Small intestine (tissue), 7 donors: Measurements from ENCODE around the gene PSMB2. TPM values are rescaled to one million over a fixed set of nuclear protein-coding genes. Genes with fewer than 3 reads are reported as not detected.

Source experiments
- DNase-seq, 2 donors: peaks; one replicate each; pipeline versions ENCODE4 v3.0.0 to v3.0.0-alpha.2; 2013
- FAIRE-seq: peaks from 2 replicates; lab custom pipeline; 2012; peaks lifted over from hg19 to GRCh38; lab: Jason Lieb, UNC
- H3K27ac ChIP-seq, 3 donors: one replicate each; pipeline ENCODE4 v1.5.1; 2013; ENCODE audit warnings: low read length in 2 of 3, mild to moderate bottlenecking in 2 of 3, control low read depth in 1 of 3, inconsistent platforms in 1 of 3, low read depth in 1 of 3, moderate library complexity in 1 of 3
- H3K27me3 ChIP-seq, 3 donors: one replicate each; pipeline ENCODE4 v1.6.1; 2013; ENCODE audit warnings: low read length in 3 of 3, inconsistent platforms in 1 of 3; ENCODE audit not compliant: control insufficient read depth in 3 of 3, insufficient read depth in 3 of 3
- H3K36me3 ChIP-seq, 3 donors: one replicate each; pipeline ENCODE4 v1.6.1; 2013; ENCODE audit warnings: low read length in 3 of 3, inconsistent platforms in 1 of 3, low read depth in 1 of 3, mild to moderate bottlenecking in 1 of 3, moderate library complexity in 1 of 3; ENCODE audit not compliant: control insufficient read depth in 3 of 3, insufficient read depth in 2 of 3
- H3K4me1 ChIP-seq, 3 donors: one replicate each; pipeline ENCODE4 v1.6.1; 2013; ENCODE audit warnings: low read length in 2 of 3, inconsistent platforms in 1 of 3, low read depth in 1 of 3, mild to moderate bottlenecking in 1 of 3, moderate library complexity in 1 of 3; ENCODE audit not compliant: control insufficient read depth in 3 of 3, insufficient read depth in 2 of 3
- H3K4me3 ChIP-seq, 3 donors: one replicate each; pipeline ENCODE4 v1.5.1; 2013; ENCODE audit warnings: low read length in 3 of 3, control low read depth in 1 of 3, inconsistent platforms in 1 of 3, low read depth in 1 of 3, mild to moderate bottlenecking in 1 of 3, moderate library complexity in 1 of 3
- H3K9me3 ChIP-seq, 2 donors: one replicate each; pipeline ENCODE4 v1.6.1; 2013; ENCODE audit warnings: low read depth in 1 of 2, low read length in 1 of 2; ENCODE audit not compliant: control insufficient read depth in 2 of 2, insufficient read depth in 1 of 2
- WGBS, 3 donors: extraction: QIAGEN DNeasy Blood & Tissue Kit; methylation state at CpG; one replicate each; pipeline ENCODE4 v1.1.7; 2013; 5-methylcytosine and 5-hydroxymethylcytosine counted together
- polyA plus RNA-seq, 4 donors: library from polyadenylated mRNA; stranded (reverse) in 3 of 4; unstranded in 1 of 4; fragments of 200-250 nt in 3 of 4; fragments of 120-200 nt in 1 of 4; gene quantifications; one replicate each; pipeline versions ENCODE4 v1.2.1 to v1.2.3, GENCODE V29; 2013
- donor health status: healthy with polysubstance abuse.
- donor health status: control.
- donor health status: control.
- donor health status: Bipolar disorder and iron deficiency.
- donor health status: healthy.

Gene PSMB2
- polyA plus RNA-seq, 4 donors: 30.9 to 76.2 (median 44.8) TPM

- 69 to 82% (median 80%) methylated on average over 5 of the region's 5 CpGs for WGBS, 3 donors
- H3K9me3 ChIP-seq: no peaks in the 10 kb centered on the region
- no peaks in the 10 kb centered on the region for H3K36me3 ChIP-seq
- no peak overlapping the region for H3K27ac ChIP-seq
- no peak overlapping the region for H3K4me3 ChIP-seq
- no peaks in the 10 kb centered on the region for H3K4me1 ChIP-seq
- DNase-seq (no peak), FAIRE-seq (no peak)
- peaks cover 0 to 10% (median 0%) of the 10 kb centered on the region in 3 donors for H3K27me3 ChIP-seq
Observed at GRCh38 chr1:35674111-35674510, 32.8 kb upstream of the PSMB2 start.

GRCh38 chr1:35672116-35672515 lies 30.8 kb upstream of the PSMB2 start:
- no peak overlapping the region for H3K27ac ChIP-seq
- no peak for DNase-seq
- H3K4me3 ChIP-seq: no peak overlapping the region
- no peak for FAIRE-seq
- no peaks in the 10 kb centered on the region for H3K36me3 ChIP-seq
- no peaks in the 10 kb centered on the region for H3K9me3 ChIP-seq
- peaks cover 0 to 13% (median 0%) of the 10 kb centered on the region in 3 donors for H3K27me3 ChIP-seq
- WGBS, 3 donors: 48 to 78% (median 66%) methylated on average over 6 of the region's 6 CpGs
- H3K4me1 ChIP-seq: no peaks in the 10 kb centered on the region

GRCh38 chr1:35668506-35668905 lies 27.2 kb upstream of the PSMB2 start:
- Histone ChIP-seq H3K27ac (no peak overlapping the region), H3K27me3 (peaks cover 0 to 13% (median 0%) of the 10 kb centered on the region in 3 donors), H3K9me3 (no peaks in the 10 kb centered on the region), H3K36me3 (no peaks in the 10 kb centered on the region), H3K4me3 (no peak overlapping the region), H3K4me1 (no peaks in the 10 kb centered on the region)
- 62 to 72% (median 70%) methylated on average over 5 of the region's 5 CpGs for WGBS, 3 donors
- FAIRE-seq (no peak), DNase-seq (no peak)

DNA sequence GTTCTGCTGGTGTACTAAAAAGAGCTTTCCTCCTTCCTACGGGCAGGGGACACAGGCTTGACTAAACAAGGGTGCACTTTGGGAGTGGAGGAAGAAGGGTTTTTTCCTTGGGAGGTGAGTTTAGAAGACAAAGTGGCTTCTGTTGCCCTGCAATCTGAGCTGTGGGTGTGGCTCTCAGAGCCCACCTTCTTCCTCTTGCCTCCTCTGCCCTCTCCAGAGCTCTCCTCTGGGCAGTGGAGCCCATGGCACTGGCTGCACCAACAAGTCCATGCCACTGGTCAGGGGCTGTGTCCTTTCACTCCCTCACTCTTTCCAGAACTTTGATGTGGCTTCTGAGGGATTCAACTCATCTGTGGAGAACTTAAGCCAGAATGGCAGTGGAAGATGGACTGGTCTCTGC lies 25.6 kb upstream of the PSMB2 start:
- Histone ChIP-seq H3K27ac (no peak overlapping the region), H3K4me3 (no peak overlapping the region), H3K9me3 (no peaks in the 10 kb centered on the region), H3K36me3 (no peaks in the 10 kb centered on the region), H3K4me1 (no peaks in the 10 kb centered on the region), H3K27me3 (peaks cover 0 to 13% (median 0%) of the 10 kb centered on the region in 3 donors)
- no peak for DNase-seq
- FAIRE-seq: no peak
- 6 to 39% (median 22%) methylated on average over 1 of the region's 1 CpG for WGBS, 3 donors

DNA sequence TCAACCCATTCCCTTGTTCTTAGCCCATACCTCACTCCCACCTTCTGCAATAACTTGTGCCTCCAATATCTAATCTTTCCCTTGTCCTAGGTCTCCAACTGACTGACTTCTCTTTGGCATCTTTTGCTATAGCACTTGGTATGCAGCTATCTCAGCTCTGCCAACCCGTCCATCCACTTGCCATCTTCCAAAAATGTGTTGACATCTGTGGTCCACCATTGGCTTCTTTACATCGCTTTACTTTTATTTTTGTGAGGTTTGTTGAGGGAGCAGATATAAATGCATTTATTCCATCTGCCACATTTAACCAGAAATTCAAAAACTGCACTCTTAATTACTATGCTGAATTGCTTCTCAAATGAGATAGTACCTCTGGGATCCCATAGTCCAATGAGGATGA lies 24.9 kb upstream of the PSMB2 start:
- Histone ChIP-seq H3K27me3 (peaks cover 0 to 13% (median 0%) of the 10 kb centered on the region in 3 donors), H3K36me3 (no peaks in the 10 kb centered on the region), H3K27ac (no peak overlapping the region), H3K4me3 (no peak overlapping the region), H3K9me3 (no peaks in the 10 kb centered on the region), H3K4me1 (no peaks in the 10 kb centered on the region)
- WGBS, 3 donors: 81 to 92% (median 92%) methylated on average over 2 of the region's 2 CpGs
- FAIRE-seq: no peak
- no peak for DNase-seq

- FAIRE-seq: no peak
- Histone ChIP-seq H3K9me3 (no peaks in the 10 kb centered on the region), H3K4me1 (no peaks in the 10 kb centered on the region), H3K36me3 (no peaks in the 10 kb centered on the region), H3K27me3 (peaks cover 0 to 8% (median 0%) of the 10 kb centered on the region in 3 donors), H3K4me3 (no peak overlapping the region), H3K27ac (no peak overlapping the region)
- WGBS, 3 donors: 84 to 90% (median 86%) methylated on average over 9 of the region's 9 CpGs
- no peak for DNase-seq
Observed at GRCh38 chr1:35663434-35663833, 22.1 kb upstream of the PSMB2 start.

DNA sequence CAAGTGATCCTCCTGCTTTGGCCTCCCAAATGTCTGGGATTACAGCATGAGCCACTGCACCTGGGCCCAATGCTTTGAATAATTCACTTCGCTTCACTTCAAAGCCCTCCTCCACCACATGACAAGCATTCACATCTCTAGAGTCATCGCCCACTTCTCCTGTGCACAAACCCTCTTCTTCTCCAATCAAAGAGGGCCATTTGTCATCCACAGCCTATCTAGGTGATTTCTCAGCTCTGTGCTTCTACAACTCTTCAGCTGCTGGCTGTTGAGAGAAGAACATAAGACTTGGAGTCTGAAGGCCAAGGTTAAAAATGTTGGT lies 20.1 kb upstream of the PSMB2 start:
- no peak for DNase-seq
- H3K9me3 ChIP-seq: no peaks in the 10 kb centered on the region
- no peaks in the 10 kb centered on the region for H3K4me1 ChIP-seq
- H3K27ac ChIP-seq: no peak overlapping the region
- H3K4me3 ChIP-seq: no peak overlapping the region
- FAIRE-seq: no peak
- H3K36me3 ChIP-seq: no peaks in the 10 kb centered on the region
- WGBS, 3 donors: 80 to 94% (median 82%) methylated on average over 2 of the region's 2 CpGs
- H3K27me3 ChIP-seq: peaks cover 0 to 5% (median 0%) of the 10 kb centered on the region in 3 donors

DNA sequence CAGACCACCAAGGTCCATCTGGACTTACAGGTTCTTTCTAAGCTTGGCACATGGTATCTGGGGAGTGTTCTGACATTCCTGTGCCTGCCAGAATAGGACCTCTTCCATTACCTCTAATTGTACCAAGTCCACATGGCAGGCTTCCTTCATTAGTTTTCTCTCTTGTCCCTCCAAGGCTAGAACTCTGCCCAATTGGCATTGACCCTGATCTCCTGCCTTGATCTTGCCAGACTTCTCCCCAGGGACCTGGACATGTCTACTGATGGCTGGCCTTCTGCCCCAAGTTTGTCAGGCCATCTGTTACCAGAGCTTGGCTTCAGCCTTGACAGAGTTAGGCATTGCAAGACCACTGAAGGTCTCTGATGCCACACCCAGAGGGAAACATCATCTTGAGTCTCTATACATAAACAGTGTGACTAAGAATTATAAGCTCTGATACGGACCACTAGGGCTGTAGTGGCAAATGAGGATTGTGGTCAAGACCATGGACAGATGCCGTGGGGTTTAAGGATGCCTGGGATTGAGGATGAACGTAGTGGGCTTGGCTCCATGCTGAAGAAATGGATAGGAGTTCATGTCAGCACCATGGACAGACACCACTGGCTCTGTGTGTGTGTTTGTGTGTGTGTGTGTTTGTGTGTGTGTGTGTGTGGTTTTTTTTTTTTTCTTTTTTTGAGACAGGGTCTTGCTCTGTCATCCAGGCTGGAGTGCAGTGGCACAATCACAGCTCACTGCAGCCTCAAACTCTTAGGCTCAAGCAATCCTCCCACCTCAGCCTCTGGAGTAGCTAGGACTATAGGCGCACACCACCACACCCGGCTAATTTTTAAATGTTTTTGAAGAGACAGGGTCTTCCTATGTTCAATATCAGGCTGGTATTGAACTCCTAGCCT lies 19.5 kb upstream of the PSMB2 start:
- no peaks in the 10 kb centered on the region for H3K36me3 ChIP-seq
- peaks cover 0 to 5% (median 0%) of the 10 kb centered on the region in 3 donors for H3K27me3 ChIP-seq
- WGBS, 3 donors: 54 to 61% (median 58%) methylated on average over 5 of the region's 5 CpGs
- H3K27ac ChIP-seq: no peak overlapping the region
- no peaks in the 10 kb centered on the region for H3K4me1 ChIP-seq
- H3K4me3 ChIP-seq: no peak overlapping the region
- DNase-seq (peak in 1 of 2 donors; percentile 39), FAIRE-seq (no peak)
- no peaks in the 10 kb centered on the region for H3K9me3 ChIP-seq
